ENCODE data around the gene COL16A1.

Gene COL16A1

GRCh38 chr1:31626223-31627207, 77.3 kb downstream of the COL16A1 start:
- DNase-seq (ENCODE audit: low read depth in 2 of 2, low spot score in 1 of 2): no peak

DNA sequence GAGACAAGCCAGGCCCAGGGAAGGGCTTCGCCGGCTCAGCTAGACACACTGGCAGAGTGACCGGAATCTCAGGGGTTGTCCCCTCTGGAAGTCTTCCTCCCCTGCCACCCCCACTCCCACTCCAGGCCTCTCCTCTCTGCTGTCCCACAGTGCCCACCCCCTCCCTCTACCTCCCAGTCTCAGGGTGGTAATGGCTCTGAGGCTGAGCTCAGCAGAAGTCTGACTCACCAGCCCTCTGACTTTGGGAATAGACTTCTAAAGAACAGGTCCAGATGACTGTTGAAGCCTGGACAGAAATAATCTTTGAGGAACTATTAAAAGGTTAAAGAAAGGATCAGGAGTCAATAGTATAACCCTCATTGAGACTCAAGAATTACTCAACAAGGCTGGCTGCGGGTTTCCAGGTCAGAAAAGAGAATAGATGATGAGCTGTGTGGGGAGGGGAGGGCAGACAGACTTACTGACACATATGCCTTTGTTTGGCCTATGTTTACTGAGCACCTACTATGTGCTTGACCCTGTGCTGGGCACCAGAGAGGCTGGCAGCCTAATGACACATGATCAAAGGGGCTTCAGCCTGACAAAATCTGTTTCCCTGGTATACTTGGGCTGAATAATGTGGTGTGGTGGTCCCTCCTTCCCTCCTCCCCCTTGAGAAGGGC, 78.1 kb downstream of the COL16A1 start:
- no peak for DNase-seq (ENCODE audit: low read depth in 2 of 2, low spot score in 1 of 2)

DNA sequence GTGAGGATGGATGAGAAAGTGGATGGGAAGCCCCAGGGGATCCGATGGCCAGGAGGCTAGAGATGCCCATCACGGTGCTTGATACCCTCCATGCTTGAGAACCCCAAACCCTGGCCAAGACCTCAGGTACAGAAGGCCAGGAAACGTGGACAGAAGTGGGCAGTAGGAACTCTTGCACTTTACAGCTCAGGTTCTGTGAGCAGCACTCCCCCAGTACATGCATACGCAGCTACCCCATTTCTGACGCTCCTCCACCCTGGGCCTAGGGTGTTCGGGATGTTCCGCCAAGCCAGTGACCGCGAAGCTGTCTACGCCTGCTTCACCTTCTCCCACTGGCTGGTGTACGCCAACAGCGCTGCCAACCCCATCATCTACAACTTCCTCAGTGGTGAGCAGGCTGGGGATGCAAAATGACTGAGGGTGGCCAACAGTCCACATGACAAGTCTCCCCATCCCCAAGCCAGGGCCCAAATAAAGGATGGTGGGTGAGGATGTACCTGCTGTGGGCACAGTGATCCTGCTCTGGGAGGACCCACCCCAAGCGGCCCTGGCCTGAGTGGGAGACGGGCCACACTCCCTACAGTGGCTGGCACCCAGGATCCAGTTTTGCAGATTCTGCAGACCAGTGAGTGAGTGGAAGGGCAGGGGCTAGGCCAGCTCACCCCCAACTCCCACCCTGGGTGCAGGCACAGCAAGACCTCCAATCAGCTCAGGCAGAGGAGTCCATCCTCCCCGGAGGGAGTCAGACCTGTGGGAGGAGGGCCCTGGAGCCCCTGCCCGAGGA, 78.9 kb downstream of the COL16A1 start:
- no peak for DNase-seq (ENCODE audit: low read depth in 2 of 2, low spot score in 1 of 2)

DNA sequence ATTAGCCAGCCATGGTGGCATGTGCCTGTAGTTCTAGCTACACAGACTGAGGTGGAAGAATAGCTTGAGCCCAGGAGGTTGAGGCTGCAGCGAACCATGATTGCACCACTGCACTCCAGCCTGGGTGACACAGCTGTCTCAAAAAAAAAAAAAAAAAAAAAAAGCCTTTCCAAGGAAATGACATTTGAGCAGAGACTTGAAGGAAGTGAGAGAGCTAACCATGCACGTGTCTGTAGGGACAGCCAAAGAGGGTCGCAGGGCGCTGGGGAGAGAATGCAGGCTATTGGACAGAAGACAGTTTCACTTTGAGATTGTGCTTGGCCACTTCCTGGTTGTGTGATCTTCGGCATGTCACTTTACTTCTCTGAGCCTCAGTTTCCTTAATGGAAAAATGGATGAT, 79.5 kb downstream of the COL16A1 start:
- no peak for DNase-seq (ENCODE audit: low read depth in 2 of 2, low spot score in 1 of 2)

GRCh38 chr1:31623365-31623764, 80.5 kb downstream of the COL16A1 start:
- no peak for DNase-seq (ENCODE audit: low read depth in 2 of 2, low spot score in 1 of 2)

DNA sequence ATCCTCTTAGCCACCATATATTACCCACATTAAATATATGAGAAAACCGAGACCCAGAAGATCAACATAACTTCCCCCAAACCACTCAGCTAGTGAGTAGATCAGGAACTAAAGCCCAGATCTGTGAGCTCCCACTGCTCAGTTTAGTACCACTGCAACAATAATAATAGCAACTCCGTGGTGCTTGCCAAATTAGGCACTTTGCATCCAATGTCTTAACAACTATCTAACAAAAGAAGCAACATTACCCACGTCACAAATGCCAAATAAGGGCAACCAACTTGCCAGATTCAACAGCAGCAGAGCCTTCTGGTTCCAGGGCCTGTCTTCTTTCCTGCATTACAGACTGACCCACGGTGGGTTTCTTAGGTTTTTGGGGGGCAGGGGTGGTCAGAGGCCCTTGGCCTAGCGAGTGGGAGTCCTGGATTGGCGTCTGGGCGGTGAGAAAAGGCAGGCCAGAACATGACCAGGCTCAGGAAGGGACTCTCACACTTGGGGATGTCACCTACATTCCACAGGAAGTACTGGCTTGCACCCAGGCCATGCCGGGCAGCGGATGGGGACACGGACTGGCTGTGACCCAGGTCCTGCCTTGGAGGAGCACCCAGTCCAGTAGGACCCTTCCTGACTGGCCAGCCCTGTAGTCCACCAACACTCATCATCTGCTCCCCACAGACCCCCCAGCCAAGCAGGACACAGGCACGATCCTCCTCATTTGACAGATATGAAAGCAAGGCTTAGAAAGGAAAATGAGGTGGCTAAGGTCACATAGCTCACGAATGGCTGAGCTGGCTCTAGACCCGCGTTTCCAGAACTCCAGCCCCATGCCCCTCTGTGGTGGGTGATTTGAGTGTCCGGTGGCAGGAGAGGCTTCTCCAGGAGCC, 81.7 kb downstream of the COL16A1 start:
- DNase-seq (ENCODE audit: low read depth in 2 of 2, low spot score in 1 of 2): no peak

GRCh38 chr1:31621498-31621820, 82.4 kb downstream of the COL16A1 start:
- no peak for DNase-seq (ENCODE audit: low read depth in 2 of 2, low spot score in 1 of 2)

GRCh38 chr1:31620631-31621497, 83.0 kb downstream of the COL16A1 start:
- DNase-seq (ENCODE audit: low read depth in 2 of 2, low spot score in 1 of 2): no peak

- no peak for DNase-seq (ENCODE audit: low read depth in 2 of 2, low spot score in 1 of 2)
These were observed 84.6 kb downstream of the COL16A1 start for GRCh38 chr1:31618916-31619846.

- no peak for DNase-seq (ENCODE audit: low read depth in 2 of 2, low spot score in 1 of 2)
These were observed 85.7 kb downstream of the COL16A1 start for GRCh38 chr1:31617916-31618746.

DNA sequence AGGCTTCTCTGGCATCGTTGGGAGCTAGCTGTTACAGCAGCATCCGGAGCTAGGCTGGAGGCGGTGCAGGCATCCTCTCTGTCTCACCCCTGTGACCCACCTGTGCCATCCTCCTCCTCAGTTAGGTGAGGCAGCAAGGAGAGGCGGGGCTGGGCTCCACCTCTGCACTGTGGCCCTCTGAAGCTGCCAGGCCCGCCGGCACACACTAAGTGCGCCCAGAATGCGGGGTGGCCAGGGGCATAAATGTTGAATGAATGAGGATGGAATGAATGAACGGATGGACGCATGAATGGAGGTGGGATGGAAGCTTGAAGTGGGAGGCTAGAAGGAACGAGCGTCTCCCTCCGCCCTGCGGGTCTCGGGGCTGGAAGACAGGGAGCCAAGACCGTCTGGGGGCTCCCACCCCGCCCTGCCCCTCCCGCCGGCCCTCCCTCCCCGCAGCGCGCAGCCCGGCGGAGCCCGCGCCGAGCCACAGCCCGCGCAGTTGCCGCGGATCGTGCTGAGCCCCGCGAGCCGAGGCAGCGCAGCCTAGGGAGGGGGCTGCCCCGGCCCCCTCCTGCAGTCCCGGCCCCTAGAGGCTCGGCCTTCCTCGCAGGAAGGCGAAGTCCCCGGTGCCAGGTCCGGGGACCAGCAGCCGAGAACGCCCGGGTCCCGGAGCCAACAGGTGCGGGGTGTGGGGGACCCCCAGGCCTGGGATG, 86.5 kb downstream of the COL16A1 start, which contains the start of gene HCRTR1:
Gene HCRTR1 (plus strand): TSS at position 472 of the 698 bp plus-strand sequence. CDS start 1,504 bp downstream, outside the sequence.
- no peak for DNase-seq (ENCODE audit: low read depth in 2 of 2, low spot score in 1 of 2)

- DNase-seq (ENCODE audit: low read depth in 2 of 2, low spot score in 1 of 2): no peak
These were observed 87.9 kb downstream of the COL16A1 start for GRCh38 chr1:31615939-31616338.

- no peak for DNase-seq (ENCODE audit: low read depth in 2 of 2, low spot score in 1 of 2)
These were observed 88.4 kb downstream of the COL16A1 start for GRCh38 chr1:31615414-31615813.

DNA sequence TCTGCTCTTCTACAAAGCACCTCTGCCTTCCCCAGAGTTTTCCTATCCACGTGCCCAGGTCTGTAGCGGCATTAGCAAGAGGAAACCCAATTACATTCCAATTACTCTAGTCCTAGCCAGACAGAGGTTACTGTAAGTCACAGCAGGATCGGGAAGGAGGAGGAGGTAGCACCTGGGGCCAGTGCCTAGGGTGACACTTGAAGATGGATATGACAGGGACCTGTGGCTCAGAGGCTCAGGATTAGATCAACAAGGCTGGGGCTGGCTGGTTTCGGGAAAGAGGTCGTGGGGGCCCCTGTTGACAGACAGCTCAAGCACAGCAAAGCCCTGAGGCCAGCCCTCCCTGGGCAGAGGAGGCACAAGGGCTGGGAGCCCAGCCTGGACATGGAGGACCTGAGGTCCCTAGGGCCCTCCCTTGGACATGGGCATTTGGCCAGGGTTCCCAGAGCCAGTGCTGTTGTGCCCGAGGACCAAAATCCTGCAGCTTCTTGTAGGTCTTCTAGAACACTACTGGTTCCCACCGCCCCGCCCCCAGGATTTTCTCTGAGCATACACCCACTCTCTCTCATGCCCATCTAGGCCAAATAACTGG, 89.3 kb downstream of the COL16A1 start:
- no peak for DNase-seq (ENCODE audit: low read depth in 2 of 2, low spot score in 1 of 2)

- no peak for DNase-seq (ENCODE audit: low read depth in 2 of 2, low spot score in 1 of 2)
These were observed 94.2 kb downstream of the COL16A1 start for GRCh38 chr1:31609514-31610118.

DNA sequence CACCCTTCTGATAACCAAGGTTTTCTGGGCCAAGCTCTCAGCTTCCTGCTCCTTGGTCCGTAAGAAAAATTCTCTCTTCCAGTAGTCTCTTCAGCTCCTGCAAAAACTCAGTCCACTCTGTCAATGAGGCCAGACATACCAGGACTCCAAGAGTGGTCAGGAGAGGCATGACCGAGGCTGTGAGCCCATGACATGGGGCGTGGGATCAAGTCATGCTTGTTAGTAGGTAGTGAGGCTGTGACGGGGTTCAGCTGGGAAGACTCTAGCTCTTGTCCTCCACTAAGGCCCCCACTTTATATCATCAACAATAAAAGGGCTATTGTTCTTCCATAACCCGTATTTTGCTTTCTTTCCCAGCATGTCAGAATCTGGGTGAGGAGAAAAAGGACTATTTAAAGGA, 96.5 kb downstream of the COL16A1 start:
- DNase-seq (ENCODE audit: low read depth in 2 of 2, low spot score in 1 of 2): no peak
